Mucosa of descending colon (tissue), 3 donors: Measurements from ENCODE around the gene KCNK3. TPM values are rescaled to one million over a fixed set of nuclear protein-coding genes. Genes with fewer than 3 reads are reported as not detected.

Source experiments
- ATAC-seq: fragments of 200-7000 bp; cut with Tn5 transposase; one replicate; pipeline ENCODE4 v1.9.1; 2020; ENCODE audit warnings: mild to moderate bottlenecking, moderate library complexity
- DNase-seq, 3 donors: peaks; one replicate each; pipeline ENCODE4 v3.0.0-alpha.2; 2020
- H3K36me3 ChIP-seq: fragments of 200-600 bp; one replicate; pipeline ENCODE4 v1.8.0; 2021; ENCODE audit warnings: low read depth, mild to moderate bottlenecking
- H3K4me1 ChIP-seq: fragments of 200-600 bp; one replicate; pipeline ENCODE4 v1.8.0; 2021; ENCODE audit warnings: low read depth, mild to moderate bottlenecking
- H3K4me3 ChIP-seq: fragments of 200-600 bp; one replicate; pipeline ENCODE4 v1.8.0; 2021; ENCODE audit warnings: mild to moderate bottlenecking
- H3K9me3 ChIP-seq: fragments of 200-600 bp; one replicate; pipeline ENCODE4 v1.8.0; 2021; ENCODE audit warnings: mild to moderate bottlenecking
- intact Hi-C, 2 donors: fragments of 100-400 bp; cut with DNase I in 1 of 2; cut with micrococcal nuclease in 1 of 2; formaldehyde crosslinking; loops; one replicate each; pipeline versions ENCODE4 v1.11.0 to v1.11.1; 2022; cut with DNase I, micrococcal nuclease
- total RNA-seq, 3 donors: library from RNA; stranded (reverse); fragmentation: NEBNext Ultra II Directional in 2 of 3; extraction: Animal tissue kit (Norgen Biotek cat#: 25700) in 2 of 3; gene quantifications; one replicate each; pipeline versions ENCODE4 v1.2.1 to v1.2.4, GENCODE V29; 2021 to 2023
- TF ChIP-seq, protein P1 (sequence below): fragments of 200-600 bp; IDR thresholded peaks from one replicate; pipeline ENCODE4 v1.8.0; 2022; ENCODE audit warnings: antibody characterized with exemption, mild to moderate bottlenecking
- donor health status: DM: no; HTN: no; CAD: no; lungs with moderate emphysema.
- donor health status: DM: no; HTN: no; CAD: no.
- donor health status: DM: no; HTN: yes; CAD: no.

The KCNK3 gene
- total RNA-seq, 3 donors from 2014 or later, result 0.64 to 11.0 (median 0.92) TPM

DNA sequence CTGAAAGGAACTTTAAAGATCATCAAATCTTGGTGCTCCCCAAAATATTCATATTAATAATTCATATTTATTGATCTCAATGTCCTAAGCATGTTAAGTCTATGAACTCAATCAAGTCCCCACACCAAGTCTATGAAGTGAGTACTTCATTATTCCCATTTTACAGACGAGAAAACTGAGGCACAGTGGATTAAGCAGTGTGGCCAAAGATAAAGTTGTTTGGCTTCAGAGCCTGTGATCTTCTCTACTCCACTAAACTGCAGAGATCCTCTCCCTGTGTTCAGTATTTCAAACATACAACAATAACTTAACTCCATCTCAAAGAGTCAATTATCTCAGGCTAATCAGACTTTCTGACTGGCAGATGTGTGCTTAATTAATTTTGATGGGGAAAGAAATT, 29.8 kb downstream of the KCNK3 start:
- ATAC-seq, result no peak
- Histone ChIP-seq H3K9me3 (no peaks in the 10 kb centered on the region), H3K36me3 (no peaks in the 10 kb centered on the region), H3K4me3 (no peak overlapping the region), H3K4me1 (peaks cover 19% of the 10 kb centered on the region)
- intact Hi-C loops, result no loop called here
- DNase-seq, result no peak
- TF ChIP-seq, protein P1, sequence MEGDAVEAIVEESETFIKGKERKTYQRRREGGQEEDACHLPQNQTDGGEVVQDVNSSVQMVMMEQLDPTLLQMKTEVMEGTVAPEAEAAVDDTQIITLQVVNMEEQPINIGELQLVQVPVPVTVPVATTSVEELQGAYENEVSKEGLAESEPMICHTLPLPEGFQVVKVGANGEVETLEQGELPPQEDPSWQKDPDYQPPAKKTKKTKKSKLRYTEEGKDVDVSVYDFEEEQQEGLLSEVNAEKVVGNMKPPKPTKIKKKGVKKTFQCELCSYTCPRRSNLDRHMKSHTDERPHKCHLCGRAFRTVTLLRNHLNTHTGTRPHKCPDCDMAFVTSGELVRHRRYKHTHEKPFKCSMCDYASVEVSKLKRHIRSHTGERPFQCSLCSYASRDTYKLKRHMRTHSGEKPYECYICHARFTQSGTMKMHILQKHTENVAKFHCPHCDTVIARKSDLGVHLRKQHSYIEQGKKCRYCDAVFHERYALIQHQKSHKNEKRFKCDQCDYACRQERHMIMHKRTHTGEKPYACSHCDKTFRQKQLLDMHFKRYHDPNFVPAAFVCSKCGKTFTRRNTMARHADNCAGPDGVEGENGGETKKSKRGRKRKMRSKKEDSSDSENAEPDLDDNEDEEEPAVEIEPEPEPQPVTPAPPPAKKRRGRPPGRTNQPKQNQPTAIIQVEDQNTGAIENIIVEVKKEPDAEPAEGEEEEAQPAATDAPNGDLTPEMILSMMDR, result no peak

DNA sequence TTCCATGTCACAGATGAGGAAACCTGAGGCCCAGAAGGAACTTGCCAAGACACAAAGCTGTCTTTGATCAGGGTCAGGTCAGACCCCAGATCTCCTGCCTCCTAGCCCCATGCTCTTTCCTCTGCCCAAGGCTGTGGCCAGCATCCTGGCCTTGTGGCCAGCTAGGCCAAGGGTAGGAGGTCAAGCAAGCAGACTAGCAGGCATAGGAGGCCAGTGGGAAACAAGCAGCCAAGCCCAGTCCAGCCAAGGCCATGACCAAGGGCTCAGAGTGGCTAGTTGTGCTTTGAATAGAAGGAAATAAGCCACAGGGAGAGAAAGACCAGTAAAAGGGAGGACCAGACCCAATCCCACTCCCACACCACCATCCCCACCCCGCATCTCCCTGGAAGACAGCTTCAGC, 30.4 kb downstream of the KCNK3 start:
- H3K4me1 ChIP-seq, result peaks cover 19% of the 10 kb centered on the region
- TF ChIP-seq, protein P1, result no peak
- ATAC-seq, result no peak

DNA sequence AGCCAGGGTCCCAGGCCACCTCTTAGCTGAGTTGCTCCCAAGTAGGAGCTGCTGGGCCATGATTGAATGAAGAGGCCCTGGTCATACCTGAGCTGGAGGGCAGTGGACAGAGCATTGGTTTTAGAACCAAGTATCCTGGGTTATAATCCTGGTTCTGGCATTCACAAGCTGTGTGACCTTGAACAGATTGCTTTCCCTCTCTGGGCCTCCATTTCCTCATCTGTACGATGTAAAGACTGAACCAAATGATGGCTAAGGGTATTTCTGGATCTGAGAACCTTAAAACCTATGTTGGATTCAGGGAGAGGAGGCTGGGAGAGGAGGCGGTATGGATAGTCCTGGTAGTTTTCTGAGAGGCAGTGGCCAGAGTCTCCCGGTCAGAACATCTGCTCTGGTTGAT, 31.0 kb downstream of the KCNK3 start:
- Histone ChIP-seq H3K4me1 (peaks cover 19% of the 10 kb centered on the region), H3K9me3 (no peaks in the 10 kb centered on the region)
- TF ChIP-seq, protein P1, result no peak

More for the DNA sequence above, 30.4 kb downstream of the KCNK3 start:
- Histone ChIP-seq H3K9me3 (no peaks in the 10 kb centered on the region), H3K36me3 (no peaks in the 10 kb centered on the region), H3K4me3 (no peak overlapping the region)
- DNase-seq, result no peak
- intact Hi-C loops, result no loop called here

DNA sequence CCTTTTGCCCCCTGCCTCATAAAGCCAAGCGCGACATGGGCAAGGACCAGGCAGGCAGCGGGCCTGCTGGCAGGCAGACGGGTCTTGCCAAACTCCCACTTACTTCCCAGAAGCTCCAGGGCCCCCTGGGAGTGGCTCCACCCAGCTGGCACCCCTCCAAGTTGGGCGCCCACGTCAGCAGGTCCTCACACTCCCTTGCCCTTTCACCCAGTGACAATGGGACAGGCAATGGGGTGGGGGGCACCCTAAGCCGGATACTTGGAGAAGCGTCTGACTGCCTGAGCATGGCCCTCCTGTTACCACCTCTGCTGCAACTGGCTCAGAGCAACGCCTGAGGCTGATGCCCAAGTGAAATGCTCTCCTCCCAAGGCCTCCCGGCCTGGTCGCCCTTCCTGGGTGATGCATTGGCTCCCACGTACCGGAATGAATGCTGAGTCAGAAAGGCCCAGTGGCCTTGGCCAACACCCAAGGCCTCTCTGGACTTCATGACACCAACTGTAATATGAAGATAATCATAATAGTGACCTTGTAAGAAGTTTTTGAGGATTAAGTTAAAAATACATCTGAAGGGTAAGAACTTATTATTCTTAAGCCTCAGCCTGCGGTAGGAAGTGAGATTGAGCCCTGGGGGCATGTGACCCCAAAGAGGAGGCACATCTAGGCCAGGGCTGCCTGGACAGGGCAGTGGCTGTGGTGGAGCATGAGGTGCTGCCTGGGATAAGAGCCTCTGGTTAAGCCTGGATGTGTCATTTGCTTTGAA, 31.6 kb downstream of the KCNK3 start:
- ATAC-seq (peak; percentile 39), DNase-seq (peak; percentile 33 to 75 (median 67))
- H3K4me1 ChIP-seq, result peaks cover 19% of the 10 kb centered on the region
- H3K36me3 ChIP-seq, result no peaks in the 10 kb centered on the region
- H3K9me3 ChIP-seq, result no peaks in the 10 kb centered on the region
- intact Hi-C loops, result no loop called here
- no peak overlapping the region for H3K4me3 ChIP-seq
- TF ChIP-seq, protein P1, result no peak

More for the DNA sequence above, 31.0 kb downstream of the KCNK3 start:
- ATAC-seq (no peak), DNase-seq (no peak)
- H3K4me3 ChIP-seq, result no peak overlapping the region
- intact Hi-C loops, result no loop called here
- H3K36me3 ChIP-seq, result no peaks in the 10 kb centered on the region

DNA sequence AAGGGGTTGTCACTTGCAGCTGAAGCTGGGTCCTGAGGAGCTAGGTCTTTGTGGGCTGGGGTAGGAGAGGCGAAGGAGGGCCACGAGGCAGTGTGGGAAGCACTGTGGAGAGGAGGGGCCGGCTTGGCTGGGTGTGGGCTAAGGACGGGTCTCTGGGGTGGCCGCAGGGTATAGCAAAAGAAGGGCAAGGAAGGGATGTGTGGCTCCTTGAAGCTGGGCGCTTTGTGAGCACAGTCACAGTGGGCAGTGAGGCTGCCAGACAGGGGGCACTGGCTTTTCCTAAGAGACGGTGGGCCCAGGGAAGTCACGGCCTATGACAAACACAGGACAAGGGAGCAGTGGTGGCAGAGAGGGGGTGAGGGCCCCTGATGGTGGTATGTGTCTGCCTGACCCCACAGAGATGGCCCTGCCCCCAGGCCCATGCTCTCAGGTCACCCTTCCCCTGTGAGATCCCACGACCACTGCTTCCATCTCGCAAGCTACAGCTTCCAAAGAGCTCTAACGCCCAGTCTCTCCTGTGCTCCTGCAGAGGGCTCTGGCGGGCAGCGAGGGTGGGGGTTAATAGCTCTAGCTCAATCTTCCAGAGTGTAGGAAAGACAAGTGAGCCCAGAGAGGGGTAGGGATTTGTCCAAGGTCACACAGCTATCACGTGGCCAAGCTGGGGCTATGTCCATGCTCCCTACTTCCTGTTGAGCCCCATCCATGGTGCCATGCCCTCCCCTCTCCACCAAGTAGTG, 32.4 kb downstream of the KCNK3 start:
- ATAC-seq (no peak), DNase-seq (peak in 1 of 3 donors; percentile 34)
- TF ChIP-seq, protein P1, result no peak
- Histone ChIP-seq H3K36me3 (no peaks in the 10 kb centered on the region), H3K9me3 (no peaks in the 10 kb centered on the region), H3K4me1 (peaks cover 19% of the 10 kb centered on the region), H3K4me3 (no peak overlapping the region)
- intact Hi-C loops, result no loop called here
